ENCODE measurements around the gene HOGA1. TPM values are rescaled to one million over a fixed set of nuclear protein-coding genes. Genes with fewer than 3 reads are reported as not detected.
"Not testable (repeated sequence)": the region's sequence is repeated elsewhere in the genome, so short reads cannot be mapped to it uniquely, and the experiment has no call there.

The HOGA1 gene
- polyA plus RNA-seq, 4 donors: 33.5 to 63.1 (median 47.4) TPM

- DNase-seq (ENCODE audit: low read depth in 4 of 4, low spot score in 2 of 4): not testable (repeated sequence)
Observed at GRCh38 chr10:97642471-97643159, 58.4 kb downstream of the HOGA1 start.

GRCh38 chr10:97643441-97643985, 59.3 kb downstream of the HOGA1 start:
- DNase-seq (ENCODE audit: low read depth in 4 of 4, low spot score in 2 of 4): no peak

GRCh38 chr10:97644936-97645335, 60.7 kb downstream of the HOGA1 start:
- DNase-seq (ENCODE audit: low read depth in 4 of 4, low spot score in 2 of 4): no peak

GRCh38 chr10:97647556-97647955, 63.4 kb downstream of the HOGA1 start:
- DNase-seq (ENCODE audit: low read depth in 4 of 4, low spot score in 2 of 4): no peak

GRCh38 chr10:97648562-97649404, 64.6 kb downstream of the HOGA1 start:
- DNase-seq (ENCODE audit: low read depth in 4 of 4, low spot score in 2 of 4): no peak

GRCh38 chr10:97649405-97649750, 65.2 kb downstream of the HOGA1 start:
- DNase-seq (ENCODE audit: low read depth in 4 of 4, low spot score in 2 of 4): not testable (repeated sequence)

GRCh38 chr10:97650726-97651125, 66.5 kb downstream of the HOGA1 start:
- no peak for DNase-seq (ENCODE audit: low read depth in 4 of 4, low spot score in 2 of 4)

- DNase-seq (ENCODE audit: low read depth in 4 of 4, low spot score in 2 of 4): no peak
Observed at GRCh38 chr10:97651773-97652172, 67.6 kb downstream of the HOGA1 start.

GRCh38 chr10:97656777-97657176, 72.6 kb downstream of the HOGA1 start:
- DNase-seq (ENCODE audit: low read depth in 4 of 4, low spot score in 2 of 4): no peak

- DNase-seq (ENCODE audit: low read depth in 4 of 4, low spot score in 2 of 4): no peak
Observed at GRCh38 chr10:97659589-97659988, 75.4 kb downstream of the HOGA1 start.

Other genes starting within 250 kb of the HOGA1 start
- 10 to 100 TPM; 11.0 to 15.7 (median 12.7) TPM for gene FRAT2, start 249.7 kb upstream of the HOGA1 start, polyA plus RNA-seq (ENCODE audit: insufficient read length in 4 of 4)
- 10 to 100 TPM; 18.7 to 31.8 (median 26.3) TPM for gene RRP12, start 183.0 kb upstream of the HOGA1 start, polyA plus RNA-seq (ENCODE audit: insufficient read length in 4 of 4)
- gene PGAM1, start 158.2 kb upstream of the HOGA1 start, polyA plus RNA-seq (ENCODE audit: insufficient read length in 4 of 4): 100 to 1,000 TPM; 169 to 211 (median 176) TPM
- 10 to 100 TPM; 32.4 to 43.0 (median 38.5) TPM for gene EXOSC1, start 138.4 kb upstream of the HOGA1 start, polyA plus RNA-seq (ENCODE audit: insufficient read length in 4 of 4)
- gene ZDHHC16, start 138.2 kb upstream of the HOGA1 start, polyA plus RNA-seq (ENCODE audit: insufficient read length in 4 of 4): 10 to 100 TPM; 34.2 to 45.8 (median 39.7) TPM
- gene MMS19, start 86.0 kb upstream of the HOGA1 start, polyA plus RNA-seq (ENCODE audit: insufficient read length in 4 of 4): 100 to 1,000 TPM in 1 of 4 donors, 10 to 100 TPM in 3; 85.9 to 109 (median 92.3) TPM
- gene UBTD1, start 85.5 kb upstream of the HOGA1 start, polyA plus RNA-seq (ENCODE audit: insufficient read length in 4 of 4): 10 to 100 TPM in 2 of 4 donors, 1 to 10 TPM in 2; 8.1 to 14.4 (median 11.0) TPM
- under 1 TPM; 0.38 to 0.56 (median 0.51) TPM for gene ANKRD2, start 11.6 kb upstream of the HOGA1 start, polyA plus RNA-seq (ENCODE audit: insufficient read length in 4 of 4)
- gene C10orf62, start 5.3 kb downstream of the HOGA1 start, polyA plus RNA-seq (ENCODE audit: insufficient read length in 4 of 4): 1 to 10 TPM in 1 of 4 donors, under 1 TPM in 3; 0.29 to 1.2 (median 0.60) TPM
- 10 to 100 TPM; 21.7 to 27.2 (median 23.0) TPM for gene MORN4, start 49.1 kb downstream of the HOGA1 start, polyA plus RNA-seq (ENCODE audit: insufficient read length in 4 of 4)
- 10 to 100 TPM; 17.7 to 21.7 (median 21.4) TPM for gene PI4K2A, start 56.3 kb downstream of the HOGA1 start, polyA plus RNA-seq (ENCODE audit: insufficient read length in 4 of 4)
- 1 to 10 TPM; 4.1 to 5.0 (median 4.7) TPM for gene AVPI1, start 102.9 kb downstream of the HOGA1 start, polyA plus RNA-seq (ENCODE audit: insufficient read length in 4 of 4)
- gene MARVELD1, start 129.3 kb downstream of the HOGA1 start, polyA plus RNA-seq (ENCODE audit: insufficient read length in 4 of 4): 10 to 100 TPM; 37.3 to 54.7 (median 45.3) TPM
- 10 to 100 TPM; 20.2 to 40.5 (median 30.3) TPM for gene ZFYVE27, start 152.7 kb downstream of the HOGA1 start, polyA plus RNA-seq (ENCODE audit: insufficient read length in 4 of 4)
- gene SFRP5, start 187.6 kb downstream of the HOGA1 start, polyA plus RNA-seq (ENCODE audit: insufficient read length in 4 of 4): under 1 TPM in 3 of 4 donors, not detected in 1; 0.08 to 0.16 (median 0.10) TPM

All from left renal cortex interstitium (tissue), 4 donors.